ENCODE data around the gene HYKK. TPM values are rescaled to one million over a fixed set of nuclear protein-coding genes. Genes with fewer than 3 reads are reported as not detected.

HYKK gene
- total and polyA plus RNA-seq, 10 of the 15 experiments (the other 5 are each of a cell fraction or from before 2014, with no cell fraction given): 0.15 to 0.98 (median 0.49) TPM

- no peaks in the 10 kb centered on the region for H4K20me1 ChIP-seq (ENCODE audit: control insufficient read depth, insufficient read depth)
- H3K27ac ChIP-seq (ENCODE audit: control insufficient read depth, insufficient read depth): no peak overlapping the region
- DNase-seq (ENCODE audit: low read depth, low spot score) (no peak), FAIRE-seq (no peak), ATAC-seq (peak; percentile 13; the same call in 2 of the 3 replicates)
- H3K4me1 ChIP-seq (ENCODE audit: control insufficient read depth, insufficient read depth, low read length): peaks cover 5% of the 10 kb centered on the region
- no peak overlapping the region for H2AFZ ChIP-seq (ENCODE audit: control insufficient read depth, low read depth, low read length)
- H3K79me2 ChIP-seq (ENCODE audit: control insufficient read depth, insufficient read depth, low read length): peaks cover 11% of the 10 kb centered on the region
- H3K4me3 ChIP-seq: peak overlapping the region; percentile 57
- H3K36me3 ChIP-seq (ENCODE audit: control insufficient read depth in 2 of 2, insufficient read depth in 2 of 2, low read length in 1 of 2): no peaks in the 10 kb centered on the region
- RAD21 ChIA-PET (ENCODE audit: unreplicated experiment): interaction anchor here (0.7 to 2.3 kb wide), 2 partner anchors 9 to 27 kb away, joined by 3 to 11 read pairs; partner anchors contain the start of gene PSMA4
- intact Hi-C loops (cut with micrococcal nuclease; ENCODE audit: unreplicated experiment): no loop called here
- TF ChIP-seq NR2F1 (conservative IDR thresholded peaks at IDR 0.05) (no peak), MTA3 (IDR thresholded peaks at IDR 0.05; ENCODE audit: borderline replicate concordance, low read length) (no peak), SPI1 (IDR thresholded peaks at IDR 0.05; ENCODE audit: borderline replicate concordance, insufficient read depth, low read depth, low read length) (no peak), JUNB (IDR thresholded peaks at IDR 0.05) (no peak), EGR1 (IDR thresholded peaks at IDR 0.05; ENCODE audit: borderline replicate concordance in 1 of 2, low read depth in 2 of 2, low read length in 2 of 2) (no peak), TARDBP (IDR thresholded peaks at IDR 0.05; ENCODE audit: borderline replicate concordance) (no peak), IKZF1 (conservative IDR thresholded peaks at IDR 0.05) (0 out of 2 replicates have a peak, but pooled peaks have one; percentile 11), ATF7 (IDR thresholded peaks at IDR 0.05; ENCODE audit: low read depth) (0 out of 2 replicates have a peak, but pooled peaks have one; percentile 17), NR2C1 (IDR thresholded peaks at IDR 0.05) (no peak)
- no peaks in the 10 kb centered on the region for H3K27me3 ChIP-seq (replicated peaks in 1 of 2; ENCODE audit: control insufficient read depth in 2 of 2, insufficient read depth in 2 of 2, low read length in 1 of 2)
- SMC1A ChIA-PET (ENCODE audit: uncharacterized antibody, unreplicated experiment): interaction anchor here (0.6 to 5.6 kb wide), 2 partner anchors 21 to 25 kb away, joined by 3 to 47 read pairs; partner anchors contain the start of gene PSMA4
- H3K9me3 ChIP-seq (replicated peaks; ENCODE audit: control insufficient read depth, insufficient read depth, low read length): no peaks in the 10 kb centered on the region
- in situ Hi-C loops (cut with MboI): no loop called here
- peak overlapping the region; percentile 51 for H3K4me2 ChIP-seq (ENCODE audit: control insufficient read depth, insufficient read depth)
- CTCF ChIA-PET: interaction anchor here (2.2 kb wide), 1 partner anchor 19 kb away, joined by 6 read pairs; no protein-coding TSS in a partner anchor
- POLR2A ChIA-PET: interaction anchor here (0.5 to 1.6 kb wide), 2 partner anchors 27 to 313 kb away, joined by 4 to 7 read pairs; no protein-coding TSS in a partner anchor
- 62% methylated on average over 4 of the region's 4 CpGs for WGBS (ENCODE audit: insufficient coverage, insufficient replicate concordance, low lambda C conversion rate, missing lambda C conversion rate)
- BruUV-seq (replicated peaks): no TSS peak
- H3K9ac ChIP-seq (ENCODE audit: control insufficient read depth, insufficient read depth, low read length): no peak overlapping the region
Measured at GRCh38 chr15:78567531-78567930, 60.2 kb downstream of the HYKK start.

Measured in GM12878 (cell line).